Measurements from ENCODE around the gene PLEKHA5. TPM values are rescaled to one million over a fixed set of nuclear protein-coding genes. Genes with fewer than 3 reads are reported as not detected.

The PLEKHA5 gene
- total RNA-seq, 1 donor from 2014 or later = 60.8 TPM

- TF ChIP-seq CTCF (IDR thresholded peaks at IDR 0.05; ENCODE audit: borderline replicate concordance) = no peak
- no peak for DNase-seq
- Histone ChIP-seq H3K4me1 (peaks cover 91% of the 10 kb centered on the region), H3K9me3 (replicated peaks) (no peaks in the 10 kb centered on the region), H3K4me3 (peak overlapping the region; percentile 2), H3K27ac (replicated peaks) (peak overlapping the region; percentile 78), H3K27me3 (ENCODE audit: low read depth) (no peaks in the 10 kb centered on the region), H3K36me3 (no peaks in the 10 kb centered on the region)
- intact Hi-C loops (cut with micrococcal nuclease) = no loop called here
Measured at GRCh38 chr12:19155981-19156734, 26.6 kb downstream of the PLEKHA5 start.

DNA sequence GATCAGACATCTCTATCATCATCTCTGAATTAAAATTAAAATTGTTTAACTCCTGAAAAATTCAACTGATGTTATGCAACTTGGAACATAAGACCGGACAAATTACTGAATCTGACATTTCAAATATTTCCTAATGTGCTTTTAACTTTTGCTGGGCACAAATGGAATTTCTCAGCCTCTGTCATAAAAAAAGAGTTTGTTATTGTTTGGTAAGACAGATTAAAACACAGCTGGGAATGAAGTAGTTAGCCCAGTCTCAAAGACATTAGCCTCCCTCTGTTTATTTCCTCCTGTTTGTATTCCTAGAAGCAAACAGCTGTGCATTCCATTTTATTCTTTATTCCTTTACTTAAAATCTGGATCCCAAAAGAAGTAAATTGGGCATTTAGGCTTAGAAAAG lies 29.4 kb downstream of the PLEKHA5 start:
- Histone ChIP-seq H3K9me3 (replicated peaks) (no peaks in the 10 kb centered on the region), H3K27me3 (ENCODE audit: low read depth) (no peaks in the 10 kb centered on the region), H3K4me1 (peaks cover 73% of the 10 kb centered on the region), H3K4me3 (no peak overlapping the region), H3K36me3 (no peaks in the 10 kb centered on the region), H3K27ac (replicated peaks) (peak overlapping the region; percentile 59)
- intact Hi-C loops (cut with micrococcal nuclease) = no loop called here
- no peak for TF ChIP-seq CTCF (IDR thresholded peaks at IDR 0.05; ENCODE audit: borderline replicate concordance)
- DNase-seq = no peak

GRCh38 chr12:19161216-19161615 lies 31.7 kb downstream of the PLEKHA5 start:
- intact Hi-C loops (cut with micrococcal nuclease) = no loop called here
- H3K27me3 ChIP-seq (ENCODE audit: low read depth) = no peaks in the 10 kb centered on the region
- no peaks in the 10 kb centered on the region for H3K9me3 ChIP-seq (replicated peaks)
- no peak for DNase-seq
- H3K36me3 ChIP-seq = no peaks in the 10 kb centered on the region
- no peak overlapping the region for H3K27ac ChIP-seq (replicated peaks)
- peaks cover 70% of the 10 kb centered on the region for H3K4me1 ChIP-seq
- TF ChIP-seq CTCF (IDR thresholded peaks at IDR 0.05; ENCODE audit: borderline replicate concordance) = no peak
- H3K4me3 ChIP-seq = no peak overlapping the region

- no peak overlapping the region for H3K4me3 ChIP-seq
Measured at GRCh38 chr12:19165451-19165850, 35.9 kb downstream of the PLEKHA5 start.

DNA sequence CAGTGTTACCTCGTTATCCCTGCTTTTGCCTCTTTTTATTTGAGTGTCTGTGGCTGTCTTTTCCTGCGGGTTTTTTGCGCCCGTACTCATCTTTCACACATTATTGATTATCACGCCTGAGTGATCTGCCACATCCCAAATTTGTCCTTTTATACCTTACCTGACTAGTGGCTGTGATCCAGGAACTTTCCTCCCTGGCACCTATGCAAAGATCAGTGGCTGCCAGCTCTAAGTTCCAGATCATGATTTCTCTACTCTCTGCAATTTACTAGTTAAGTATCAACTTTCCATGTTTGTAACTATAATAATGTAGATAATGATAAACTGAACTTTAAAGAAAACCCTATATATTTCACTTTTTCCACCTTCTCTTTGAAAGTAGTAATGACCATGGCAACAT lies 36.9 kb downstream of the PLEKHA5 start:
- intact Hi-C loops (cut with micrococcal nuclease) = no loop called here
- TF ChIP-seq CTCF (IDR thresholded peaks at IDR 0.05; ENCODE audit: borderline replicate concordance) = no peak

More at GRCh38 chr12:19165451-19165850, 35.9 kb downstream of the PLEKHA5 start:
- intact Hi-C loops (cut with micrococcal nuclease) = no loop called here
- Histone ChIP-seq H3K27ac (replicated peaks) (peak overlapping the region; percentile 34), H3K36me3 (no peaks in the 10 kb centered on the region), H3K9me3 (replicated peaks) (no peaks in the 10 kb centered on the region), H3K27me3 (ENCODE audit: low read depth) (no peaks in the 10 kb centered on the region), H3K4me1 (peaks cover 70% of the 10 kb centered on the region)
- DNase-seq = no peak
- no peak for TF ChIP-seq CTCF (IDR thresholded peaks at IDR 0.05; ENCODE audit: borderline replicate concordance)

More for the DNA sequence above, 36.9 kb downstream of the PLEKHA5 start:
- H3K4me3 ChIP-seq = no peak overlapping the region
- DNase-seq = no peak
- no peaks in the 10 kb centered on the region for H3K9me3 ChIP-seq (replicated peaks)
- no peaks in the 10 kb centered on the region for H3K27me3 ChIP-seq (ENCODE audit: low read depth)
- H3K36me3 ChIP-seq = no peaks in the 10 kb centered on the region
- H3K27ac ChIP-seq (replicated peaks) = peak overlapping the region; percentile 34
- peaks cover 79% of the 10 kb centered on the region for H3K4me1 ChIP-seq
